Right lobe of liver (tissue), 4 donors: ENCODE measurements around the gene EDEM2.

Experiments used
- POLR2A ChIP-seq: fragments of 450-650 bp; IDR thresholded peaks from one replicate; pipeline ENCODE4 v1.6.1; 2017; ENCODE audit warnings: antibody characterized with exemption, mild to moderate bottlenecking
- TF ChIP-seq, protein P1 (sequence below), 4 donors: fragments of 200-600 bp in 3 of 4; fragments of 450-650 bp in 1 of 4; IDR thresholded peaks; one replicate each; pipeline versions ENCODE4 v1.5.1 to v1.8.0; 2016 to 2022; ENCODE audit warnings: antibody characterized with exemption in 4 of 4, mild to moderate bottlenecking in 2 of 4
- donor health status: DM: no; HTN: no; CAD: no.
- donor health status: DM: no; HTN: no; CAD: no.
- donor health status: DM: no; HTN: yes; CAD: no.

DNA sequence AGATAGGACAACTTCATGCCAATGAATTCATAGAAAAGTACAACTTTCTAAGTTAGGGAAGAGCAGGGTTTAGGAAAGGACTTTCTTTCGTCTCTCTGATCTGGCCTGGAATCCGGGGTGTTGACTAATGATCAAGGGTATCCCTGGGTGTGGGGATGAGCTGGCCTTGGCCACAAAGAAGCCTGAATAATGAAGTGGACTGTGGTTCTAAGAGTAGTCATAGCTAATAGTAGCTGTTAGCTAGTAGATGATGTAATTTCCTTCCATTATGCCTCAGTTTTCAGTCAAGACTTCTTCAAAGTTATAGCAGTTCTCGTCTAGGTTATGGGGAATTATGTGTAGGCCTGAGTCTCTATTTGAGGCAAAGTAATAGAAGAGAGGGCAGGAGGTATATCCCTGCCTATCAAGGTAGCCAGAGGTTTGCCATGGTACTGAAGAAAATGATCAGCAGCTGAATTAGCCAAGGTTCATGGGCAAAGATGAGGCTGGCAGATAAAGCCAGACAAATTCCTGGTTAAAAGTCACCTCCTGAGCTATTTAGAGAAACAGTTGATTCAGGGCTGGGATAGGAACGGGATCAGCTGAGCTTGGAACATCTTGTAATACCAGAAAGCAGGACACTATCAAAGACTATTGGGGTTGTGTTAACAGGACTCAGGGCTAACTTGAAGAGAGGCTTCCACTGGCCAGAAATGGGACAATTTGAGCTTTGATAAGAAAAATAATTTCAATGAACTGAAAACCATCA lies 35.8 kb downstream of the EDEM2 start:
- TF ChIP-seq, protein P1, sequence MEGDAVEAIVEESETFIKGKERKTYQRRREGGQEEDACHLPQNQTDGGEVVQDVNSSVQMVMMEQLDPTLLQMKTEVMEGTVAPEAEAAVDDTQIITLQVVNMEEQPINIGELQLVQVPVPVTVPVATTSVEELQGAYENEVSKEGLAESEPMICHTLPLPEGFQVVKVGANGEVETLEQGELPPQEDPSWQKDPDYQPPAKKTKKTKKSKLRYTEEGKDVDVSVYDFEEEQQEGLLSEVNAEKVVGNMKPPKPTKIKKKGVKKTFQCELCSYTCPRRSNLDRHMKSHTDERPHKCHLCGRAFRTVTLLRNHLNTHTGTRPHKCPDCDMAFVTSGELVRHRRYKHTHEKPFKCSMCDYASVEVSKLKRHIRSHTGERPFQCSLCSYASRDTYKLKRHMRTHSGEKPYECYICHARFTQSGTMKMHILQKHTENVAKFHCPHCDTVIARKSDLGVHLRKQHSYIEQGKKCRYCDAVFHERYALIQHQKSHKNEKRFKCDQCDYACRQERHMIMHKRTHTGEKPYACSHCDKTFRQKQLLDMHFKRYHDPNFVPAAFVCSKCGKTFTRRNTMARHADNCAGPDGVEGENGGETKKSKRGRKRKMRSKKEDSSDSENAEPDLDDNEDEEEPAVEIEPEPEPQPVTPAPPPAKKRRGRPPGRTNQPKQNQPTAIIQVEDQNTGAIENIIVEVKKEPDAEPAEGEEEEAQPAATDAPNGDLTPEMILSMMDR (IDR thresholded peaks at IDR 0.05) = no peak
- no peak for TF ChIP-seq POLR2A
